Colon (tissue), 2 donors: ENCODE data around the gene TMEM134.

ENCODE experiments used
- FAIRE-seq: peaks from 2 replicates; lab custom pipeline; 2012; peaks lifted over from hg19 to GRCh38; lab: Jason Lieb, UNC
- donor health status: control.
- donor health status: control.

Gene TMEM134

GRCh38 chr11:67422891-67423290 lies 46.2 kb downstream of the TMEM134 start:
- no peak for FAIRE-seq

- no peak for FAIRE-seq
Observed at GRCh38 chr11:67421430-67422031, 47.5 kb downstream of the TMEM134 start.

GRCh38 chr11:67420646-67421429 lies 48.2 kb downstream of the TMEM134 start:
- FAIRE-seq = no peak

- FAIRE-seq = no peak
Observed at GRCh38 chr11:67420147-67420645, 48.9 kb downstream of the TMEM134 start.

- FAIRE-seq = no peak
Observed at GRCh38 chr11:67419325-67420049, 49.6 kb downstream of the TMEM134 start.

GRCh38 chr11:67418476-67419281 lies 50.4 kb downstream of the TMEM134 start:
- no peak for FAIRE-seq

- no peak for FAIRE-seq
Observed at GRCh38 chr11:67417425-67417824, 51.6 kb downstream of the TMEM134 start.

- no peak for FAIRE-seq
Observed at GRCh38 chr11:67416416-67417335, 52.4 kb downstream of the TMEM134 start.

GRCh38 chr11:67415501-67416304 lies 53.3 kb downstream of the TMEM134 start, which contains the start of gene CARNS1:
Gene CARNS1 (plus strand): TSS chr11:67415678. CDS start chr11:67416200, 522 bp downstream.
- FAIRE-seq = no peak

GRCh38 chr11:67413266-67413849 lies 55.7 kb downstream of the TMEM134 start:
- no peak for FAIRE-seq

GRCh38 chr11:67412495-67413179 lies 56.4 kb downstream of the TMEM134 start:
- FAIRE-seq = no peak

GRCh38 chr11:67411785-67412152 lies 57.3 kb downstream of the TMEM134 start:
- FAIRE-seq = no peak
